ENCODE data around the gene CCDC116. TPM values are rescaled to one million over a fixed set of nuclear protein-coding genes. Genes with fewer than 3 reads are reported as not detected.
"Not testable (repeated sequence)": the region's sequence is repeated elsewhere in the genome, so short reads cannot be mapped to it uniquely, and the experiment has no call there.

CCDC116 gene
- total and polyA plus RNA-seq, 10 of the 15 experiments (the other 5 are each of a cell fraction or from before 2014, with no cell fraction given) = 0.04 to 0.18 (median 0.04) TPM; not detected in 6

GRCh38 chr22:21674638-21675245, 42.2 kb downstream of the CCDC116 start (continued):
- TF ChIP-seq ATF7 (IDR thresholded peaks at IDR 0.05; ENCODE audit: low read depth) (no peak), GABPA (IDR thresholded peaks at IDR 0.05; ENCODE audit: low read depth) (no peak), EED (IDR thresholded peaks at IDR 0.05; ENCODE audit: low read depth) (no peak), TARDBP (IDR thresholded peaks at IDR 0.05; ENCODE audit: borderline replicate concordance) (no peak), YBX1 (IDR thresholded peaks at IDR 0.05) (no peak)

DNA sequence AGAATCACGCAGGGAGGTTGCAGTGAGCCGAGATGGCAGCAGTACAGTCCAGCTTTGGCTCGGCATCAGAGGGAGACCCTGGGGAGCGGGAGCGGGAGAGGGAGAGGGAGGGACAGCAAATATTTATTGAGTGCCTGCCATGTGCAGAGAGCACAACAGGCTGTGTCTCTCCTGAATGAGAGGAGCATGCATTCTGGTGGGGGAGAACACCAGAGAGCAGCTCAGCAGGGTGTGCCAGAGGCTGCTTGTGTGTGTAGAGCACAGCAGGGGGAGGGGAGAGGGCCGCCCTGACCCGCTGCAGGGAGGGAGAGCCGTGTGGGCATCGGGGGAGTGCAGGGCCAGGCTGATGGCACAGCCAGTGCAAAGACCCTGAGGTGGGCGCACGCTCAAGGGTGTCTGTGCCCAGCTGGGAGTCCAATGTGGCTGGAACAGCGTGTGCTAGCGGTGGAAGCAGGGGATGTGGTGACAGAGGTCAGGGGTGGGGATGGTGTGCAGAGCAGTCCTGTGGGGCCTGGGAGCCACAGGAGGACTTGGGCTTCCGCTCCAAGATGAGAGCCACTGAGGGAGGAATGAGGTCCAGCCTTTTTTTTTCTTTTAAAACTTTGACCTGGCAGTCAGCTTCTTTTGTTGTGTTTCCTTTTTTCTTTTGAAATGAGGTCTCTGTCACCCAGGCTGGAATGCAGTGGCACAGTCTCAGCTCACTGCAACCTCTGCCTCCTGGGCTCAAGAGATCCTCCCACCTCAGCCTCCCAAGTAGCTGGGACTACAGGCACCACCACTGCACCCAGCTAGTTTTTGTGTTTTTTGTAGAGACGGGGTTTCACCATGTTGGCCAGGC, 45.3 kb downstream of the CCDC116 start:
- Histone ChIP-seq H3K9me3 (replicated peaks; ENCODE audit: control insufficient read depth, insufficient read depth, low read length) (no peaks in the 10 kb centered on the region), H3K4me2 (ENCODE audit: control insufficient read depth, insufficient read depth) (no peak overlapping the region), H3K27me3 (replicated peaks in 1 of 2; ENCODE audit: control insufficient read depth in 2 of 2, insufficient read depth in 2 of 2, low read length in 1 of 2) (no peaks in the 10 kb centered on the region), H3K4me1 (ENCODE audit: control insufficient read depth, insufficient read depth, low read length) (no peaks in the 10 kb centered on the region; the same call in 1 of the 2 replicates), H3K4me3 (no peak overlapping the region), H2AFZ (ENCODE audit: control insufficient read depth, low read depth, low read length) (no peak overlapping the region), H3K79me2 (ENCODE audit: control insufficient read depth, insufficient read depth, low read length) (no peaks in the 10 kb centered on the region), H4K20me1 (ENCODE audit: control insufficient read depth, insufficient read depth) (no peaks in the 10 kb centered on the region), H3K27ac (ENCODE audit: control insufficient read depth, insufficient read depth) (no peak overlapping the region), H3K36me3 (ENCODE audit: control insufficient read depth in 2 of 2, insufficient read depth in 2 of 2, low read length in 1 of 2) (peaks cover 6 to 18% of the 10 kb centered on the region in 2 experiments), H3K9ac (ENCODE audit: control insufficient read depth, insufficient read depth, low read length) (no peak overlapping the region)
- POLR2A ChIA-PET = no interaction called here
- 98% methylated on average over 15 of the region's 15 CpGs for WGBS (ENCODE audit: insufficient coverage, insufficient replicate concordance, low lambda C conversion rate, missing lambda C conversion rate)
- no peak for ATAC-seq
- no peak for FAIRE-seq
- TF ChIP-seq ZSCAN29 (IDR thresholded peaks at IDR 0.05) (no peak), ASH2L (IDR thresholded peaks at IDR 0.05; ENCODE audit: borderline replicate concordance, low read depth) (no peak), CTCF (IDR thresholded peaks at IDR 0.05 in 2 of 3, conservative IDR thresholded peaks at IDR 0.05 in 1 of 3; ENCODE audit: control insufficient read depth in 2 of 3, extremely low read depth in 1 of 3, insufficient read depth in 1 of 3, low read depth in 3 of 3, low read length in 3 of 3) (no peak), TAF1 (IDR thresholded peaks at IDR 0.05; ENCODE audit: borderline replicate concordance, low read depth, low read length) (no peak), ESRRA (IDR thresholded peaks at IDR 0.05; ENCODE audit: low read length) (no peak), EGR1 (IDR thresholded peaks at IDR 0.05; ENCODE audit: borderline replicate concordance in 1 of 2, low read depth in 2 of 2, low read length in 2 of 2) (no peak), MTA2 (IDR thresholded peaks at IDR 0.05; ENCODE audit: low read depth) (no peak), POLR2A (IDR thresholded peaks at IDR 0.05; ENCODE audit: low read depth, low read length) (peak; percentile 30; the same call in 1 of the 2 replicates)
- in situ Hi-C loops (cut with MboI) (no loop called here), intact Hi-C loops (cut with micrococcal nuclease; ENCODE audit: unreplicated experiment) (no loop called here)
- RAD21 ChIA-PET (ENCODE audit: unreplicated experiment) = no interaction called here
- SMC1A ChIA-PET (ENCODE audit: uncharacterized antibody, unreplicated experiment) = no interaction called here
- CTCF ChIA-PET = no interaction called here
- no TSS peak for BruUV-seq (replicated peaks)
- DNase-seq (ENCODE audit: low read depth, low spot score) = no peak

- not testable (repeated sequence) for DNase-seq (ENCODE audit: low read depth, low spot score)
Observed at GRCh38 chr22:21678842-21679241, 46.3 kb downstream of the CCDC116 start.

More at GRCh38 chr22:21678842-21679241, 46.3 kb downstream of the CCDC116 start:
- SMC1A ChIA-PET (ENCODE audit: uncharacterized antibody, unreplicated experiment); H3K4me2 ChIP-seq (ENCODE audit: control insufficient read depth, insufficient read depth); H3K9me3 ChIP-seq (replicated peaks; ENCODE audit: control insufficient read depth, insufficient read depth, low read length); H3K9ac ChIP-seq (ENCODE audit: control insufficient read depth, insufficient read depth, low read length); H3K4me1 ChIP-seq (ENCODE audit: control insufficient read depth, insufficient read depth, low read length); RAD21 ChIA-PET (ENCODE audit: unreplicated experiment); H3K27ac ChIP-seq (ENCODE audit: control insufficient read depth, insufficient read depth); H3K4me3 ChIP-seq; intact Hi-C loops (cut with micrococcal nuclease; ENCODE audit: unreplicated experiment); H3K79me2 ChIP-seq (ENCODE audit: control insufficient read depth, insufficient read depth, low read length); in situ Hi-C loops (cut with MboI); H2AFZ ChIP-seq (ENCODE audit: control insufficient read depth, low read depth, low read length); POLR2A ChIA-PET; BruUV-seq (replicated peaks); H4K20me1 ChIP-seq (ENCODE audit: control insufficient read depth, insufficient read depth); FAIRE-seq; ATAC-seq; H3K27me3 ChIP-seq (replicated peaks in 1 of 2; ENCODE audit: control insufficient read depth in 2 of 2, insufficient read depth in 2 of 2, low read length in 1 of 2): not testable (repeated sequence)
- peaks cover 12 to 17% of the 10 kb centered on the region in 2 experiments for H3K36me3 ChIP-seq (ENCODE audit: control insufficient read depth in 2 of 2, insufficient read depth in 2 of 2, low read length in 1 of 2)
- CTCF ChIA-PET = interaction anchor here (1.1 kb wide), 1 partner anchor 32 kb away, joined by 3 read pairs; no protein-coding TSS in a partner anchor
- over 99% methylated on average over 9 of the region's 12 CpGs for WGBS (ENCODE audit: insufficient coverage, insufficient replicate concordance, low lambda C conversion rate, missing lambda C conversion rate)
